Measurements from ENCODE around the gene CCDC183.

Gene CCDC183

GRCh38 chr9:136856541-136857141 is 60.5 kb downstream of the CCDC183 start:
- no peak for DNase-seq (ENCODE audit: extremely low read depth, low read depth)

GRCh38 chr9:136857166-136857565 is 61.0 kb downstream of the CCDC183 start:
- TF ChIP-seq, protein P1, sequence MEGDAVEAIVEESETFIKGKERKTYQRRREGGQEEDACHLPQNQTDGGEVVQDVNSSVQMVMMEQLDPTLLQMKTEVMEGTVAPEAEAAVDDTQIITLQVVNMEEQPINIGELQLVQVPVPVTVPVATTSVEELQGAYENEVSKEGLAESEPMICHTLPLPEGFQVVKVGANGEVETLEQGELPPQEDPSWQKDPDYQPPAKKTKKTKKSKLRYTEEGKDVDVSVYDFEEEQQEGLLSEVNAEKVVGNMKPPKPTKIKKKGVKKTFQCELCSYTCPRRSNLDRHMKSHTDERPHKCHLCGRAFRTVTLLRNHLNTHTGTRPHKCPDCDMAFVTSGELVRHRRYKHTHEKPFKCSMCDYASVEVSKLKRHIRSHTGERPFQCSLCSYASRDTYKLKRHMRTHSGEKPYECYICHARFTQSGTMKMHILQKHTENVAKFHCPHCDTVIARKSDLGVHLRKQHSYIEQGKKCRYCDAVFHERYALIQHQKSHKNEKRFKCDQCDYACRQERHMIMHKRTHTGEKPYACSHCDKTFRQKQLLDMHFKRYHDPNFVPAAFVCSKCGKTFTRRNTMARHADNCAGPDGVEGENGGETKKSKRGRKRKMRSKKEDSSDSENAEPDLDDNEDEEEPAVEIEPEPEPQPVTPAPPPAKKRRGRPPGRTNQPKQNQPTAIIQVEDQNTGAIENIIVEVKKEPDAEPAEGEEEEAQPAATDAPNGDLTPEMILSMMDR (IDR thresholded peaks at IDR 0.05; ENCODE audit: low read depth, low read length) = no peak
- no peak for DNase-seq (ENCODE audit: extremely low read depth, low read depth)

More at GRCh38 chr9:136856541-136857141, 60.5 kb downstream of the CCDC183 start:
- TF ChIP-seq, protein P1 (IDR thresholded peaks at IDR 0.05; ENCODE audit: low read depth, low read length) = no peak

All from AG09319 (cell line).